ENCODE results near the gene TUBA1B. TPM values are rescaled to one million over a fixed set of nuclear protein-coding genes. Genes with fewer than 3 reads are reported as not detected.
A peak's percentile ranks its signal among the peaks of the same experiment; 100 is the strongest.

The TUBA1B gene
- total and polyA plus RNA-seq, 9 donors: 792 to 1,222 (median 1,099) TPM

DNA sequence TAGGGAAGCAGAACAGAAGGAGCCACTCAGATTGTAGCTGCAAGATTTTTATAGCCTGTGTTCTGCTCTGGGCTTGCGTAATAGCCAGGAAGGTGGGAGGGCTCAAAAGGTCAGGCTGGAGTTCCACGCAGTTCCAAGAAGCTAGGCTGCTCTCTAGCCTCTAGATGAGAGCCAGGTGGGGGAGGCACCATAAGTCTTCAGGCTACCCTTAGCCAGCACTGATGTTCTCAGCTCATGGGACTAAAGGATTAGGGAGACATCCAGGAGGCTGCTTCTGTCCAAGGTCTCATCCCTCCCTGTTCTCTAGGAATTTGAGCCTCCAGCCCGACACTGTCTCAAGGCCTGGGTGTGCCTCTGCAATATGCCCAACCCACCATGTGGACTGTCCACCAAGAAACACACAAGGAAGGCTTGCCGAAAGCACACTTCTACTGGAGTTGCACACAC is 22.2 kb downstream of the TUBA1B start:
- Histone ChIP-seq H3K9me3 (replicated peaks; ENCODE audit: control insufficient read depth, low read depth, low read length) (no peaks in the 10 kb centered on the region), H3K4me1 (ENCODE audit: control insufficient read depth, insufficient read depth, low read length) (peaks cover 48% of the 10 kb centered on the region)
- peak; percentile 80 for DNase-seq

DNA sequence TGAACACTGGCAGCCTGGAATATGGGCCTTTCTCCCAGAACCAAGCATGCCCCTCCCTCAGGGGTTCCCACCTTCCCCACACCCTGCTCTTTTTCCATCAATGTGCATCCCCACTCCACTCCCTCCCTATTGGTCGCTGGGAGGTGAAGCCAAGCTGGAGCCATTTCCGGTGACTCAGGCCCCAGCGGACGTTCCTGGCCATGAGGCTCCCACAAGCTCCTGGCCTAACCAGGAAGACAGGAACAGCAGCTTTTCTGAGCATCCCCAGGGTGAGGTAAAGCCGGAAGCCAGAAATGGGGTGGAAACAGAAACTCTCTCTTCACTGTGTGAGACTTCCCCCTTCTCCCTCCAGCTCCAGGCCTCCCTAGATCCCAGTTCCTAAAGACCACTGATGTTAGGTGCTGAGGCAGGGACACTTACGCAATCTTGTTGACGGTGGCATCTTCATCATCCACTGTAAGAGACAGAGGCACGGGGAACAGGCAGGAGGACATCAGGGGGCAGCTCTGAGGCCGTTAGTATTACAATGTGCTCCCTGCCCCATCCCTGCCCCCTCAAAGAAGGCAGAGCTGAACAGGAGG is 25.6 kb downstream of the TUBA1B start:
- peaks cover 70% of the 10 kb centered on the region for H3K36me3 ChIP-seq (ENCODE audit: control insufficient read depth, insufficient read depth, low read length)

More for the DNA sequence above, 22.2 kb downstream of the TUBA1B start:
- WGBS (ENCODE audit: insufficient coverage): 13% methylated on average over 2 of the region's 4 CpGs
- H3K4me3 ChIP-seq (ENCODE audit: low read length): peak overlapping the region; percentile 97
- H3K27ac ChIP-seq (ENCODE audit: low read length): peak overlapping the region; percentile 97
- H3K36me3 ChIP-seq (ENCODE audit: control insufficient read depth, insufficient read depth, low read length): peaks cover 37% of the 10 kb centered on the region
- no peaks in the 10 kb centered on the region for H3K27me3 ChIP-seq (ENCODE audit: control insufficient read depth, insufficient read depth, low read length)

DNA sequence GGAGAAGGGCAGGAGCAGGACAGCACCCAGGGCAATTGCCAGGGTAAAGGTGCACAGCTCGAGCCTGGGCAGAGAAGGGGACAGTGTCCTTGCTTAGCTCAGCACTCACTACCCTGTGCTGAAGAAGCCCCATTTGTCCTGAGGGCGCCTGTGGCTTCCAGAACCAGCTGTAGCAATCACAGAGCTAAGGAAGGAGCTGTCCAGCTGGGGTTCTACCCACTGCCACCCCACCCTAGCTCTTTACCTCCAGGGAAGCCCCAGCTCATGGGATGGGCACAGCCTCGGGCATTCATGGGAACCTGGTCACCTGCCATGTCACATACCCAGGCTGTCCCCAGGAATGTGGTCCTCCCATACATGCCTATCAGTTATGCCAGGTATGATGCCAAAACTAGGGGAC is 26.4 kb downstream of the TUBA1B start:
- H3K27me3 ChIP-seq (ENCODE audit: control insufficient read depth, insufficient read depth, low read length): no peaks in the 10 kb centered on the region
- H3K4me1 ChIP-seq (ENCODE audit: control insufficient read depth, insufficient read depth, low read length): peaks cover 42% of the 10 kb centered on the region
- peaks cover 75% of the 10 kb centered on the region for H3K36me3 ChIP-seq (ENCODE audit: control insufficient read depth, insufficient read depth, low read length)
- no peak overlapping the region for H3K27ac ChIP-seq (ENCODE audit: low read length)
- H3K4me3 ChIP-seq (ENCODE audit: low read length): no peak overlapping the region
- WGBS (ENCODE audit: insufficient coverage): 100% methylated on average over 2 of the region's 3 CpGs
- no peaks in the 10 kb centered on the region for H3K9me3 ChIP-seq (replicated peaks; ENCODE audit: control insufficient read depth, low read depth, low read length)
- DNase-seq: no peak

More for the DNA sequence above, 25.6 kb downstream of the TUBA1B start:
- Histone ChIP-seq H3K27ac (ENCODE audit: low read length) (peak overlapping the region; percentile 62), H3K4me3 (ENCODE audit: low read length) (no peak overlapping the region), H3K27me3 (ENCODE audit: control insufficient read depth, insufficient read depth, low read length) (no peaks in the 10 kb centered on the region), H3K9me3 (replicated peaks; ENCODE audit: control insufficient read depth, low read depth, low read length) (no peaks in the 10 kb centered on the region), H3K4me1 (ENCODE audit: control insufficient read depth, insufficient read depth, low read length) (peaks cover 42% of the 10 kb centered on the region)
- peak; percentile 77 for DNase-seq
- 47% methylated on average over 3 of the region's 9 CpGs for WGBS (ENCODE audit: insufficient coverage)

DNA sequence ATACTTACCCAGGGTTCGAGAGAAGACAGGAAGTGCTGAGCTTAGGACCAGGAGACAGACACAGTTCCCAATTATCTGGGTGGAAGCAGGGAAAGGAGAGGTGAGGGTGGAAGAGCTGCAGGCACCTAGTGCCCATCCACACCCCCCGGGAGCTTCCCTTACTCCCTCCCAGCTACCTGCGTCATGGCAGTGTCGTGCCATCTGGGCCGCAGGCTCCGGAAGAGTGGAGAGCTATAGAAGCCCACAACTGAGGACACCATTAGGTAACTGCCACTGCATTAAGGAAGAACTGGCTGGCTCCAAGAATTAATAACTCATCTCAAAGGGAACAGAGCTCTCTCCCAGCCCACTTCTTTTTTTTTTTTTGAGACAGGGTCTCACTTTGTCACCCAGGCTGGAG is 30.8 kb downstream of the TUBA1B start:
- Histone ChIP-seq H3K36me3 (ENCODE audit: control insufficient read depth, insufficient read depth, low read length) (peaks cover 90% of the 10 kb centered on the region), H3K27me3 (ENCODE audit: control insufficient read depth, insufficient read depth, low read length) (no peaks in the 10 kb centered on the region)
- 96% methylated on average over 4 of the region's 6 CpGs for WGBS (ENCODE audit: insufficient coverage)

DNA sequence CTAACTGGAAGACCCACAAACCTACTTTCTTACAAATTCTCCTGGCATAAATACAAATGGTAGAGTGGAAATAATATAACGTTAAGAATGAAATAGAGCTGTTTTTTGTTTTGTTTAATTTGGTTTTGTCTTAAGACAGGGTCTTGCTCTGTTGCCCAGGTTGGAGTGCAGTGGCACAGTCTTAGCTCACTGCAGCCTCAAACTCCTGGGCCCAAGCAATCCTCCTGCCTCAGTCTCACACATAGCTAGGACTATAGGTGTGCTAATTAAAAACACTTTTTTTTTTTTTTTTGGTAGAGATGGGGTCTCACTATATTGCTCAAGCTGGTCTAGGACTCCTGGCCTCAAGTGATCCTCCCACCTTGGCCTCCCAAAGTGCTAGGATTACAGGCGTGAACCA is 32.5 kb downstream of the TUBA1B start:
- peaks cover 15% of the 10 kb centered on the region for H3K27me3 ChIP-seq (ENCODE audit: control insufficient read depth, insufficient read depth, low read length)
- H3K9me3 ChIP-seq (replicated peaks; ENCODE audit: control insufficient read depth, low read depth, low read length): no peaks in the 10 kb centered on the region
- H3K4me3 ChIP-seq (ENCODE audit: low read length): no peak overlapping the region
- no peak for DNase-seq
- peaks cover 73% of the 10 kb centered on the region for H3K36me3 ChIP-seq (ENCODE audit: control insufficient read depth, insufficient read depth, low read length)
- peaks cover 14% of the 10 kb centered on the region for H3K4me1 ChIP-seq (ENCODE audit: control insufficient read depth, insufficient read depth, low read length)
- WGBS (ENCODE audit: insufficient coverage): 88% methylated on average over 1 of the region's 2 CpGs
- H3K27ac ChIP-seq (ENCODE audit: low read length): no peak overlapping the region

More for the DNA sequence above, 30.8 kb downstream of the TUBA1B start:
- peaks cover 8% of the 10 kb centered on the region for H3K4me1 ChIP-seq (ENCODE audit: control insufficient read depth, insufficient read depth, low read length)
- H3K9me3 ChIP-seq (replicated peaks; ENCODE audit: control insufficient read depth, low read depth, low read length): no peaks in the 10 kb centered on the region
- DNase-seq: no peak
- no peak overlapping the region for H3K27ac ChIP-seq (ENCODE audit: low read length)
- no peak overlapping the region for H3K4me3 ChIP-seq (ENCODE audit: low read length)

DNA sequence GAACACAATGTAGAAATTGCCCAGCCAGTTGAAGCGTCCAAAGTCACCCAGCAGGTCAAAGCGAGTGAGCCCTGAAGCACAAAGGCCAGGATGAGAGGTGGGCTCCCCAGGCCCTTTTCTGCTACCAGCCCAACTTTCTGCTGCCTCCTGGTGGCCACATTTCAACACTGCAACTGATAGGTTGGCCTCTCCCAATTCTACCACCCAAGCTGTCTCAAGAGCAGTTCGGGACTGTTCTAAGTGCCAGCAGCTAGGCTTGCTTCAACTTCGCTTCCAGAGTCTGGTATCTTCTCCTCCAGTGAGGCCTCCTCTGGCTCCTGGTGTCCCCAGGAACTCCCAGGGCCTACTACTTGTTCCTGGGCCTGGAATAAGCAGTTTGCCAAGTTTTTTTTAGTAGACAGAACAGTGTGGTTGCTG is 33.2 kb downstream of the TUBA1B start:
- WGBS (ENCODE audit: insufficient coverage): 60% methylated on average over 4 of the region's 4 CpGs
- Histone ChIP-seq H3K27ac (ENCODE audit: low read length) (no peak overlapping the region), H3K4me3 (ENCODE audit: low read length) (no peak overlapping the region), H3K36me3 (ENCODE audit: control insufficient read depth, insufficient read depth, low read length) (peaks cover 66% of the 10 kb centered on the region), H3K27me3 (ENCODE audit: control insufficient read depth, insufficient read depth, low read length) (peaks cover 21% of the 10 kb centered on the region), H3K9me3 (replicated peaks; ENCODE audit: control insufficient read depth, low read depth, low read length) (no peaks in the 10 kb centered on the region), H3K4me1 (ENCODE audit: control insufficient read depth, insufficient read depth, low read length) (peaks cover 17% of the 10 kb centered on the region)
- peak; percentile 46 for DNase-seq

DNA sequence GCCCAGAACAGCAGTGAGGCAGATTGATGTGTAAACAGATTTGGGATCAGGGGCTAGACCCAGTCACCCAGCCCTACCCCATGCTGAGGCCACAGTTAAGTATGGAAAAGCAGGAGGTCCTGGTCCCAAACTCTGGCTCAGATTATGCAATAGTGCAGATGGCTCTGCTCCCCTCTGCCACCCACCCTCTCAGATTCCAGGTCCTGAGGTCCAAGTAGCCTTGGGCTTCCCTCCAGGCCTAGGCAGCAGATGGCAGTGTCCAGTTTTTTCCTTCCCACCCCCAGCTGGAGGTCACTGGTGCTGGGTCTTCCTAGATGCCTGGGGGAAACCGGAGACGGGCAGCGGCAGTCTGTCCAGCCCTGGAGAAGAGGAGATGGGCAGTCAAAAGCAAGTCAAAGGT is 33.8 kb downstream of the TUBA1B start:
- no CpG with 5 or more reads among the region's 3 CpGs for WGBS (ENCODE audit: insufficient coverage)
- H3K27ac ChIP-seq (ENCODE audit: low read length): no peak overlapping the region
- H3K4me3 ChIP-seq (ENCODE audit: low read length): no peak overlapping the region
- peaks cover 28% of the 10 kb centered on the region for H3K27me3 ChIP-seq (ENCODE audit: control insufficient read depth, insufficient read depth, low read length)
- H3K4me1 ChIP-seq (ENCODE audit: control insufficient read depth, insufficient read depth, low read length): peaks cover 20% of the 10 kb centered on the region
- peaks cover 60% of the 10 kb centered on the region for H3K36me3 ChIP-seq (ENCODE audit: control insufficient read depth, insufficient read depth, low read length)
- no peaks in the 10 kb centered on the region for H3K9me3 ChIP-seq (replicated peaks; ENCODE audit: control insufficient read depth, low read depth, low read length)
- no peak for DNase-seq

DNA sequence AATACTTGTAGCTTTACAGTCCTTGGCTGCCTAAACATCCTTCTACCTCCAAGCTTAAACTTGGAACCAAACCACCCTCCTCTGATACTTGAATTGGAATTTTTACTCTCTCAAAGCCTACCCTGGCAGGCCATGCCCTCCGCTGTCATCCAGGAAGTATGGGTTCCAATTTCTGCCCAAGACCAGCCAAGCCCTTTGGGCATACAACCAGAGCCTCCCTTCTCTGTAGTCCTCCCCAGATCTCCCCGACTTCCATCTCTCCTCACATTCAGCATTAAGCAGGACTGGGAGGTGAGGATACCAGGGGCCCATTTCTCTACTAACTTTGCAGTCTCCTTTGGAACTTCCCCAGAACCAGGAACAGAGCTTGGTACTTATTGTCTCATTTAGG is 36.2 kb downstream of the TUBA1B start:
- Histone ChIP-seq H3K27me3 (ENCODE audit: control insufficient read depth, insufficient read depth, low read length) (peaks cover 52% of the 10 kb centered on the region), H3K4me3 (ENCODE audit: low read length) (no peak overlapping the region), H3K9me3 (replicated peaks; ENCODE audit: control insufficient read depth, low read depth, low read length) (no peaks in the 10 kb centered on the region), H3K4me1 (ENCODE audit: control insufficient read depth, insufficient read depth, low read length) (peaks cover 43% of the 10 kb centered on the region), H3K27ac (ENCODE audit: low read length) (no peak overlapping the region), H3K36me3 (ENCODE audit: control insufficient read depth, insufficient read depth, low read length) (peaks cover 37% of the 10 kb centered on the region)
- DNase-seq: no peak
- WGBS (ENCODE audit: insufficient coverage): 57% methylated on average over 1 of the region's 2 CpGs

DNA sequence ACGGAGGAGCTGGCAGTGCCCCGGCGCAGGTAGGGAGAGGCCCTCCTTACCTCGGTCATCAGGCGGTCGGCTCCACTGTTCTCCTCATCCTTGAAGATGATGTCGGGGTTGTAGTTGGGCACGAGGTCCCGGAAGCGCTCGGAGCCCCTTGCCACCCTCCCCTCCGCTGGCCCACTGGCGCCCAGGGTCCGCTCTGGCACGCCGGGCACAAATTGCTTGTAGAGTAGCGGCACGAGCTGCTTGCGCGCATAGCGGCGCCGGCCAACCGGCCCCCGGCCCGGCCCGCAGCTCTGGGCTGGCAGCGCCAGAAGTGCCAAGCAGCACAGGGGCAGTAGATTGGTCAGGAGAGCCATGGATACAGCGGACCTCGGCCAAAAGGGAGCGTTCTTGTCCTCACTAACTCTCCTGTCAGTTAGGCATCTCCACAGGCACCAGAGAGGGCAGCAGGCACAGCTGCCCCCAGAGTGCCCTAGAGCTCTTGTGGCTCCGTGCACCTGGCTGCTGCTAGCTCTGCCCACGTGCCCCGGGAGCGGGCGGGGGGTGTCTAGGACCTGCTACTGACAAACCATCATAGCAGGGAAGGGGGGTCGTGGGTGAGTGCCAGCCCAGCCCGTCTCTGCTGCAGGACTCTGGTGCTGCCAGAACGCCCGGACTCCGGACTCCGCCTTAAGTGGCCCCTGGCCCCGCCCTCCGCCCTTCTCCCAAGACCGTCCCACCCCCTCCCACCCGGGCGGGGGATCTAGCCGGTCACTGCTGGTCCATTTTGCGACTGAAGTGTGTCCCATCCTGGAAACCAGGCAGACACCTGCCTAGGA is 36.8 kb downstream of the TUBA1B start, which contains the start of gene DHH:
DHH (minus strand) TSS at position 642 of the 815 bp plus-strand sequence; CDS start at position 353, 289 bp downstream.
- WGBS (ENCODE audit: insufficient coverage): 4% methylated on average over 42 of the region's 49 CpGs
- Histone ChIP-seq H3K36me3 (ENCODE audit: control insufficient read depth, insufficient read depth, low read length) (peaks cover 32% of the 10 kb centered on the region), H3K9me3 (replicated peaks; ENCODE audit: control insufficient read depth, low read depth, low read length) (no peaks in the 10 kb centered on the region), H3K4me1 (ENCODE audit: control insufficient read depth, insufficient read depth, low read length) (peaks cover 49% of the 10 kb centered on the region), H3K27ac (ENCODE audit: low read length) (no peak within 1 kb of the TSS), H3K27me3 (ENCODE audit: control insufficient read depth, insufficient read depth, low read length) (peaks cover 58% of the 10 kb centered on the region), H3K4me3 (ENCODE audit: low read length) (peak within 1 kb of the TSS; percentile 9)
- DNase-seq: peak; percentile 53

DNA sequence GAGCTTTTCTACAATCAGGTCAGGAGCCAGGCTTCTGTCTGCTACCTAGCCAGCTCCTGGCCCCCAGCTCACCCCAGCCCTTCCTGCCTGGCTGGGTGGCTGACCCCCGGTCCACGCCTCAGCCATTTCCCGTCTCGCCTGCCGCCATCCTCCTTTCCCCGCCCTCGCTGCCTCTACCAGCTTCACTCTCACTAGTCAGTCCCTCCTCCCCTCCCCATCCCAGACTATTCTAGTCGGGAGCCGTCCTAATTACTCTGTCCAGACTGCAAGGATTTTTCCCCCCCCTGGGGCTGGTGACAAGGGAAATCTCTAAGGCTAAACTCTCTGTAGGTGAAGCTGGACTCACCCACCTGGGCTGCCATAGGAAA is 37.4 kb downstream of the TUBA1B start:
- H3K9me3 ChIP-seq (replicated peaks; ENCODE audit: control insufficient read depth, low read depth, low read length): no peaks in the 10 kb centered on the region
- H3K4me1 ChIP-seq (ENCODE audit: control insufficient read depth, insufficient read depth, low read length): peaks cover 50% of the 10 kb centered on the region
- 4% methylated on average over 7 of the region's 9 CpGs for WGBS (ENCODE audit: insufficient coverage)

More for the DNA sequence above, 37.4 kb downstream of the TUBA1B start:
- H3K36me3 ChIP-seq (ENCODE audit: control insufficient read depth, insufficient read depth, low read length): peaks cover 27% of the 10 kb centered on the region
- H3K4me3 ChIP-seq (ENCODE audit: low read length): no peak overlapping the region
- peaks cover 64% of the 10 kb centered on the region for H3K27me3 ChIP-seq (ENCODE audit: control insufficient read depth, insufficient read depth, low read length)
- H3K27ac ChIP-seq (ENCODE audit: low read length): no peak overlapping the region
- DNase-seq: no peak
